SH-SY5Y (cell line): ENCODE measurements around the gene ATAD2B.

Experiments used
- GATA2 ChIP-seq: IDR thresholded peaks from 2 replicates; pipeline ENCODE4 v1.6.1; 2011; ENCODE audit warnings: mild to moderate bottlenecking, low read depth, low read length
- GATA3 ChIP-seq: IDR thresholded peaks from 2 replicates; pipeline ENCODE4 v1.6.1; 2011; ENCODE audit warnings: low read depth, mild to moderate bottlenecking, low read length, moderate library complexity

GRCh38 chr2:23762141-23762540 is 164.8 kb downstream of the ATAD2B start:
- TF ChIP-seq GATA3 (no peak), GATA2 (no peak)
